DND-41 (cell line): ENCODE data around the gene BRINP3.

ENCODE experiments used
- ATAC-seq: fragments of 200-7000 bp; cut with Tn5 transposase; 3 replicates; pipeline ENCODE4 v1.9.1; 2021; ENCODE audit warnings: low read depth; ENCODE audit not compliant: insufficient read depth
- DNase-seq: peaks from one replicate; pipeline ENCODE4 v3.0.0-alpha.2; 2020
- H2AFZ ChIP-seq: 2 replicates; pipeline ENCODE4 v1.6.0; 2012; ENCODE audit warnings: low read depth, low read length
- H3K27ac ChIP-seq: 2 replicates; pipeline ENCODE4 v1.5.1; 2012; ENCODE audit warnings: low read length, inconsistent platforms
- H3K27me3 ChIP-seq: fragments of 200-600 bp; sonication (generic); 2 replicates; pipeline ENCODE4 v1.6.0; 2012; ENCODE audit warnings: low read length, mild to moderate bottlenecking, inconsistent platforms; ENCODE audit not compliant: insufficient read depth, poor library complexity
- H3K36me3 ChIP-seq: 2 replicates; pipeline ENCODE4 v1.5.1; 2012; ENCODE audit warnings: low read length, inconsistent platforms; ENCODE audit not compliant: insufficient read depth
- H3K4me1 ChIP-seq: 2 replicates; pipeline ENCODE4 v1.5.1; 2012; ENCODE audit warnings: mild to moderate bottlenecking, low read length; ENCODE audit not compliant: insufficient read depth
- H3K4me2 ChIP-seq: 2 replicates; pipeline ENCODE4 v1.6.0; 2012; ENCODE audit warnings: mild to moderate bottlenecking, moderate library complexity, low read length, inconsistent platforms; ENCODE audit not compliant: insufficient read depth
- H3K4me3 ChIP-seq, 2 experiments: fragments of 200-600 bp in 1 of 2; shearing (Covaris generic) in 1 of 2; 2 replicates each; pipeline ENCODE4 v1.5.1; 2012 to 2016; ENCODE audit warnings: inconsistent platforms in 2 of 2, low read length in 2 of 2, mild to moderate bottlenecking in 2 of 2, low read depth in 1 of 2, moderate library complexity in 1 of 2
- H3K79me2 ChIP-seq: 2 replicates; pipeline ENCODE4 v1.6.0; 2012; ENCODE audit warnings: low read length, inconsistent platforms; ENCODE audit not compliant: insufficient read depth
- H3K9ac ChIP-seq: 2 replicates; pipeline ENCODE4 v1.6.0; 2012; ENCODE audit warnings: low read depth, mild to moderate bottlenecking, inconsistent platforms, low read length, moderate library complexity
- H3K9me3 ChIP-seq: 2 replicates; pipeline ENCODE4 v1.5.1; 2012; ENCODE audit warnings: low read length, moderate library complexity, mild to moderate bottlenecking, inconsistent platforms; ENCODE audit not compliant: insufficient read depth, severe bottlenecking
- H4K20me1 ChIP-seq: 2 replicates; pipeline ENCODE4 v1.6.0; 2012; ENCODE audit warnings: low read length; ENCODE audit not compliant: insufficient read depth
- EZH2 ChIP-seq: IDR thresholded peaks from 3 replicates; pipeline ENCODE4 v1.6.1; 2012; ENCODE audit warnings: borderline replicate concordance, low read depth, mild to moderate bottlenecking, moderate library complexity, low read length, inconsistent platforms; ENCODE audit not compliant: severe bottlenecking
- TF ChIP-seq, protein P1 (sequence below): IDR thresholded peaks from 2 replicates; pipeline ENCODE4 v1.5.1; 2012; ENCODE audit warnings: borderline replicate concordance, low read length, moderate library complexity, mild to moderate bottlenecking; ENCODE audit not compliant: poor library complexity, severe bottlenecking; ENCODE audit errors: extremely low read depth

The BRINP3 gene

DNA sequence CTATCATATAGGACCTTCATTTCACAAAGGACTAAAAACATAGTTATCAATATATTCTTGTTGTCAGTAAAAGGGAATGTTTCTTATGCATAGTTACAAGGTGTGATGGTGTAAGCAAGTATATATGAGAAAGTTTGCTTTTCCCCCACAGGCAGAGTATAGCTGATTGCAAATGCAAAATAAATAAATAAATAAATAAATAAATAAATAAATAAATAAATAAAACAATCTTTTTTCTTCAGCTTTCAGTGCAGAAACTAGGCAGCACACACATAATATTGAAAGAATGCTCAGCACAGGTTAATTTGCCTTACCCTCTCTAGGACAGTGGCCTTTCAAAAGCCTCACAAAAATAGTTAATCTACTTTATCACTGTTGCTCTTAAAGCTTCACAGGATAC lies 138.8 kb downstream of the BRINP3 start:
- H3K36me3 ChIP-seq: no peaks in the 10 kb centered on the region
- H3K4me3 ChIP-seq: no peak overlapping the region
- no peaks in the 10 kb centered on the region for H3K4me1 ChIP-seq
- ATAC-seq (no peak), DNase-seq (no peak)
- no peak overlapping the region for H3K4me2 ChIP-seq
- no peaks in the 10 kb centered on the region for H3K27me3 ChIP-seq
- TF ChIP-seq EZH2: no peak
- TF ChIP-seq, protein P1, sequence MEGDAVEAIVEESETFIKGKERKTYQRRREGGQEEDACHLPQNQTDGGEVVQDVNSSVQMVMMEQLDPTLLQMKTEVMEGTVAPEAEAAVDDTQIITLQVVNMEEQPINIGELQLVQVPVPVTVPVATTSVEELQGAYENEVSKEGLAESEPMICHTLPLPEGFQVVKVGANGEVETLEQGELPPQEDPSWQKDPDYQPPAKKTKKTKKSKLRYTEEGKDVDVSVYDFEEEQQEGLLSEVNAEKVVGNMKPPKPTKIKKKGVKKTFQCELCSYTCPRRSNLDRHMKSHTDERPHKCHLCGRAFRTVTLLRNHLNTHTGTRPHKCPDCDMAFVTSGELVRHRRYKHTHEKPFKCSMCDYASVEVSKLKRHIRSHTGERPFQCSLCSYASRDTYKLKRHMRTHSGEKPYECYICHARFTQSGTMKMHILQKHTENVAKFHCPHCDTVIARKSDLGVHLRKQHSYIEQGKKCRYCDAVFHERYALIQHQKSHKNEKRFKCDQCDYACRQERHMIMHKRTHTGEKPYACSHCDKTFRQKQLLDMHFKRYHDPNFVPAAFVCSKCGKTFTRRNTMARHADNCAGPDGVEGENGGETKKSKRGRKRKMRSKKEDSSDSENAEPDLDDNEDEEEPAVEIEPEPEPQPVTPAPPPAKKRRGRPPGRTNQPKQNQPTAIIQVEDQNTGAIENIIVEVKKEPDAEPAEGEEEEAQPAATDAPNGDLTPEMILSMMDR: no peak
- H3K79me2 ChIP-seq: no peaks in the 10 kb centered on the region
- H3K9ac ChIP-seq: no peak overlapping the region
- H4K20me1 ChIP-seq: no peaks in the 10 kb centered on the region
- H3K27ac ChIP-seq: no peak overlapping the region
- no peak overlapping the region for H2AFZ ChIP-seq
- H3K9me3 ChIP-seq: no peaks in the 10 kb centered on the region

- no peak overlapping the region for H3K27ac ChIP-seq
- ATAC-seq (no peak), DNase-seq (no peak)
- TF ChIP-seq, protein P1: no peak
- TF ChIP-seq EZH2: no peak
- no peak overlapping the region for H3K4me2 ChIP-seq
- H4K20me1 ChIP-seq: no peaks in the 10 kb centered on the region
- H3K9ac ChIP-seq: no peak overlapping the region
- no peaks in the 10 kb centered on the region for H3K79me2 ChIP-seq
- H3K4me3 ChIP-seq: no peak overlapping the region
- no peaks in the 10 kb centered on the region for H3K4me1 ChIP-seq
- no peaks in the 10 kb centered on the region for H3K9me3 ChIP-seq
- no peaks in the 10 kb centered on the region for H3K36me3 ChIP-seq
- H2AFZ ChIP-seq: no peak overlapping the region
- H3K27me3 ChIP-seq: no peaks in the 10 kb centered on the region
Measured at GRCh38 chr1:190328871-190329270, 148.8 kb downstream of the BRINP3 start.

DNA sequence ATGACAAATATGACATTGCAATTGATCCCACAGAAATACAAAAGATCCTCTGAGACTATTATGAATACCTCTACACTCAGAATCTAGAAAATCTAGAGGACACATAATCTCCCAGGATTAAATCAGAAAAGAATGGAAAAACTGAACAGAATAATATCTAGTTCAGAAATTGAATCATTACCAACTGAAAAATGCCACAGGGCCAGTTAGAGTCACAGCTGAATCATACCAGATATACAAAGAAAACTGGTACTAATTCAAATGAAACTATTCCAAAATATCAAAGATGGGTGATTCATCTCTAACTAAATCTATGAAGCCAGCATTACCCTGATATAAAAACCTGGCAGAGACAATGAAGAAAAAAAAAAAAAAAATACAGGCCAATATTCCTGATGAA lies 149.3 kb downstream of the BRINP3 start:
- ATAC-seq (no peak), DNase-seq (no peak)
- no peaks in the 10 kb centered on the region for H4K20me1 ChIP-seq
- no peak overlapping the region for H3K27ac ChIP-seq
- no peak overlapping the region for H2AFZ ChIP-seq
- TF ChIP-seq, protein P1: no peak
- TF ChIP-seq EZH2: no peak
- no peak overlapping the region for H3K4me3 ChIP-seq
- no peaks in the 10 kb centered on the region for H3K27me3 ChIP-seq
- H3K36me3 ChIP-seq: no peaks in the 10 kb centered on the region
- H3K4me2 ChIP-seq: no peak overlapping the region
- H3K9ac ChIP-seq: no peak overlapping the region
- H3K79me2 ChIP-seq: no peaks in the 10 kb centered on the region
- H3K4me1 ChIP-seq: no peaks in the 10 kb centered on the region
- no peaks in the 10 kb centered on the region for H3K9me3 ChIP-seq

DNA sequence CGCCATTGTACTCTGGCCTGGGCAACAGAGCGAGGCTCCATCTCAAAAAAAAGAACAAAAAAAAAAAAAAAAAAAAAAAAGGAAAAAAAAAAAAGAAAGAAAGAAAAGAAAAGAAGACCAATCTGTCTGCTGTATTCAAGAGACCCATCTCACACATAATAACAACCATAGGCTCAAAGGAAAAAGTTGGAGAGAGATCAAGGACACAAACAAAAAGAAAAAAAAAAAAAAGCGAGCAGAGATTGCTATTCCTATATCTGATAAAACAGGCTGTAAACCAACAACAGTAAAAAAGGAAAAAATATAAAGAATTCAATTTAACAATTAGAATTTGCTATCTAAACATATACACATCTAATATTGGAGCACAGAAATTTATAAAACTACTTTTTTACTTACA lies 150.4 kb downstream of the BRINP3 start:
- Histone ChIP-seq H3K27ac (no peak overlapping the region), H3K27me3 (no peaks in the 10 kb centered on the region)
- no peak for DNase-seq

More for the DNA sequence above, 150.4 kb downstream of the BRINP3 start:
- no peak for ATAC-seq
- Histone ChIP-seq H3K9me3 (no peaks in the 10 kb centered on the region), H3K36me3 (no peaks in the 10 kb centered on the region), H3K4me3 (no peak overlapping the region), H4K20me1 (no peaks in the 10 kb centered on the region), H3K4me2 (no peak overlapping the region), H3K79me2 (no peaks in the 10 kb centered on the region), H3K9ac (no peak overlapping the region), H3K4me1 (no peaks in the 10 kb centered on the region), H2AFZ (no peak overlapping the region)
- TF ChIP-seq EZH2: no peak
- TF ChIP-seq, protein P1: no peak
